Left lung (tissue), 10 donors: ENCODE measurements around the gene LRFN2. TPM values are rescaled to one million over a fixed set of nuclear protein-coding genes. Genes with fewer than 3 reads are reported as not detected.

Experiments
- ATAC-seq: fragments of 200-7000 bp; cut with Tn5 transposase; one replicate; pipeline ENCODE4 v1.9.1; 2020; ENCODE audit warnings: moderate library complexity
- DNase-seq, 4 donors: peaks; one replicate each; pipeline ENCODE4 v3.0.0-alpha.2; 2013 to 2020
- H3K27ac ChIP-seq, 2 donors: fragments of 200-600 bp; sonication (generic) in 1 of 2; one replicate each; pipeline versions ENCODE4 v1.5.0 to v1.8.0; 2020 to 2021
- H3K27me3 ChIP-seq, 2 donors: fragments of 200-600 bp; sonication (generic) in 1 of 2; one replicate each; pipeline versions ENCODE4 v1.5.0 to v1.8.0; 2020 to 2021
- H3K36me3 ChIP-seq, 2 donors: fragments of 200-600 bp; sonication (generic) in 1 of 2; one replicate each; pipeline versions ENCODE4 v1.5.0 to v1.8.0; 2020 to 2021
- H3K4me1 ChIP-seq, 2 donors: fragments of 200-600 bp; one replicate each; pipeline ENCODE4 v1.8.0; 2021
- H3K4me3 ChIP-seq, 2 donors: fragments of 200-600 bp; sonication (generic) in 1 of 2; one replicate each; pipeline versions ENCODE4 v1.5.0 to v1.8.0; 2020 to 2021; ENCODE audit warnings: mild to moderate bottlenecking in 1 of 2
- H3K9me3 ChIP-seq, 2 donors: fragments of 200-600 bp; sonication (generic) in 1 of 2; one replicate each; pipeline versions ENCODE4 v1.5.0 to v1.8.0; 2020 to 2021
- intact Hi-C, 2 donors: fragments of 100-400 bp; cut with DNase I; formaldehyde crosslinking; loops; one replicate each; pipeline versions ENCODE4 v1.11.2 to v1.14.2; 2022
- polyA plus RNA-seq, 6 donors: library from polyadenylated mRNA; unstranded; fragments of 120-200 nt; gene quantifications; one replicate each; pipeline ENCODE4 v1.2.1, GENCODE V29; 2013; ENCODE audit not compliant: insufficient read length in 6 of 6
- total RNA-seq, 2 donors: library from RNA; stranded (reverse); fragmentation: NEBNext Ultra II Directional; extraction: Animal tissue kit (Norgen Biotek cat#: 25700); gene quantifications; one replicate each; pipeline ENCODE4 v1.2.1, GENCODE V29; 2021
- TF ChIP-seq, protein P1 (sequence below), 2 donors: fragments of 200-600 bp; sonication (generic) in 1 of 2; IDR thresholded peaks; one replicate each; pipeline versions ENCODE4 v1.5.0 to v1.8.0; 2021; ENCODE audit warnings: antibody characterized with exemption in 2 of 2
- donor health status: DM: no; HTN: yes; CAD: no.
- donor health status: DM: no; HTN: no; CAD: no.

Gene LRFN2
- total and polyA plus RNA-seq, 8 donors = 0.05 to 0.18 (median 0.11) TPM; not detected in 2

DNA sequence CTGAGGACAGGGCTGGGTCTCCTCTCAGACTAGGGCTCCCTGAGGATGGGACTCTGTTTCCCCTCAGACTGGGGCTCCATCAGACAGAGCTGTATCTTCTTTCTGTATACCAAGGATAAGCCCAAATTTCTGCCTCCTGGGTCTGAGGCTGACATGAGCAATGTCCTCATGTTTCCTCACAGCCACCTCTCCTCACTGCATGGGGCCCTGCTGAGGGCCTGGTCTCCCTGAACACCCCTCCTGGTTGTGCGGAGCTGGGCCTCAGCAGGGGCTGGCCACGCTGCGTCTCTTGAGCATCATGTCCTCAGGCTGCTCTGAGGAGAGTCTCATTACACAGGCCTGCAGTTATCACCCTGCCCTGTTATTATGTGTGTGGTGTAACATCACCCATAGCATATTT lies 144.6 kb downstream of the LRFN2 start:
- Histone ChIP-seq H3K4me1 (no peaks in the 10 kb centered on the region), H3K27me3 (no peaks in the 10 kb centered on the region), H3K9me3 (no peaks in the 10 kb centered on the region), H3K4me3 (no peak overlapping the region), H3K27ac (no peak overlapping the region), H3K36me3 (no peaks in the 10 kb centered on the region)
- intact Hi-C loops = no loop called here
- ATAC-seq (no peak), DNase-seq (no peak)
- TF ChIP-seq, protein P1, sequence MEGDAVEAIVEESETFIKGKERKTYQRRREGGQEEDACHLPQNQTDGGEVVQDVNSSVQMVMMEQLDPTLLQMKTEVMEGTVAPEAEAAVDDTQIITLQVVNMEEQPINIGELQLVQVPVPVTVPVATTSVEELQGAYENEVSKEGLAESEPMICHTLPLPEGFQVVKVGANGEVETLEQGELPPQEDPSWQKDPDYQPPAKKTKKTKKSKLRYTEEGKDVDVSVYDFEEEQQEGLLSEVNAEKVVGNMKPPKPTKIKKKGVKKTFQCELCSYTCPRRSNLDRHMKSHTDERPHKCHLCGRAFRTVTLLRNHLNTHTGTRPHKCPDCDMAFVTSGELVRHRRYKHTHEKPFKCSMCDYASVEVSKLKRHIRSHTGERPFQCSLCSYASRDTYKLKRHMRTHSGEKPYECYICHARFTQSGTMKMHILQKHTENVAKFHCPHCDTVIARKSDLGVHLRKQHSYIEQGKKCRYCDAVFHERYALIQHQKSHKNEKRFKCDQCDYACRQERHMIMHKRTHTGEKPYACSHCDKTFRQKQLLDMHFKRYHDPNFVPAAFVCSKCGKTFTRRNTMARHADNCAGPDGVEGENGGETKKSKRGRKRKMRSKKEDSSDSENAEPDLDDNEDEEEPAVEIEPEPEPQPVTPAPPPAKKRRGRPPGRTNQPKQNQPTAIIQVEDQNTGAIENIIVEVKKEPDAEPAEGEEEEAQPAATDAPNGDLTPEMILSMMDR (IDR thresholded peaks at IDR 0.05) = no peak

DNA sequence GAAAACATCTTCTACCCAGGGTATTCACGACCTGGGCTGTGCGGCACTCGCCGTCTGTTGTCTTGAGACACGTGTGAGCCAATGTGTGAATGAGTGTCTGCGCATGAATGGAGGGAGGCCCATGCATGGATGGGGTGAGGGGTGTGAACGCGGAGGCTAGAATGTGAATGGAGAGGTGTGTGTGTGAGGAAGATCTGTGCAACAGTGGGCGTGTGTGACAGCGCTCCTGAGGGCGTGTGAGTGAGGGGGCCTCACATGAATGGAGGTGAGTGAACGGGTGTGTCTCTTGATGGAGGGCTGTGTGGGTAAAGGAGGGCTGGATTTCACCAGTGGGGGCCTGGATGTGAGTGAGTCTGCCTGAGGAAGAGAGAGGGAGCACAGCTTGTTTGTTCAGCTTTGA lies 146.0 kb downstream of the LRFN2 start:
- ATAC-seq (no peak), DNase-seq (no peak)
- intact Hi-C loops = no loop called here
- Histone ChIP-seq H3K36me3 (no peaks in the 10 kb centered on the region), H3K27me3 (no peaks in the 10 kb centered on the region), H3K4me3 (no peak overlapping the region), H3K9me3 (no peaks in the 10 kb centered on the region), H3K4me1 (no peaks in the 10 kb centered on the region), H3K27ac (no peak overlapping the region)
- TF ChIP-seq, protein P1 (IDR thresholded peaks at IDR 0.05) = no peak

- Histone ChIP-seq H3K27ac (no peak overlapping the region), H3K9me3 (no peaks in the 10 kb centered on the region), H3K27me3 (no peaks in the 10 kb centered on the region), H3K36me3 (no peaks in the 10 kb centered on the region), H3K4me3 (no peak overlapping the region), H3K4me1 (no peaks in the 10 kb centered on the region)
- DNase-seq (no peak), ATAC-seq (no peak)
- intact Hi-C loops = no loop called here
- TF ChIP-seq, protein P1 (IDR thresholded peaks at IDR 0.05) = no peak
These were observed 147.1 kb downstream of the LRFN2 start for GRCh38 chr6:40440053-40440452.

- Histone ChIP-seq H3K36me3 (no peaks in the 10 kb centered on the region), H3K4me1 (no peaks in the 10 kb centered on the region), H3K27ac (no peak overlapping the region), H3K4me3 (no peak overlapping the region), H3K27me3 (no peaks in the 10 kb centered on the region), H3K9me3 (no peaks in the 10 kb centered on the region)
- intact Hi-C loops = no loop called here
- DNase-seq = no peak
- no peak for ATAC-seq
- TF ChIP-seq, protein P1 (IDR thresholded peaks at IDR 0.05) = no peak
These were observed 148.0 kb downstream of the LRFN2 start for GRCh38 chr6:40439026-40439800.

DNA sequence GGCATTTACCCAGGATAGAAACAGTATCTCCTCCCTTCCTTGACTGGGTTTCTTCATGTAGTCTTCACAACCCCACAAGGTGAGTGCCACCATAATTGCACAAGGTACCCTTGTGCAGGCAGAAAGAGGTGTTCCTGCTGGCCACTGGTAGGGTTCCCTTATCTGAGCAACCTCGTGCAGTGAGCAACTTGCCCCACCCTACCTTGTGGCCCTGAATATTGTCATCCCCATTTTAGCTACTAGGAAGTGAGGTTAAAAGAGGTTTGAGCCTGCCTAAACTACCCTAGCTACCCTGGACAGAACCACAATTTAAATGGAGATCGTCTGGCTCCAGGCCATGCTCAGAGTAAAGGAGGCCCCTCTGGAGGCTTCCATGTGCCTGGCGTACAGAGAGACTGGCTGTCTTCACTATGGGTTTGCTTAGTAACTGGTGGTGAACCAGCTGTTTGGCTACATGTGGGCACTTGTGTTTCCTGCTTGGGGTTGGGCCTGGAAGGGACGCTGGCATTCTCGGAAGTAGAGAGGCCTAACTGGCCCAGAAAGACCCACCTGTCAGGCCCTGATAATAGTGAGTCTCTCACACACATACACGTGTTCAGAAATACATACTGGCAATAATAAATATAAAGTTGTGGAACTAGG lies 148.8 kb downstream of the LRFN2 start:
- intact Hi-C loops = no loop called here
- DNase-seq (no peak), ATAC-seq (no peak)
- no peaks in the 10 kb centered on the region for H3K9me3 ChIP-seq
- TF ChIP-seq, protein P1 (IDR thresholded peaks at IDR 0.05) = no peak
- no peaks in the 10 kb centered on the region for H3K27me3 ChIP-seq
- H3K4me1 ChIP-seq = no peaks in the 10 kb centered on the region
- no peak overlapping the region for H3K27ac ChIP-seq
- no peaks in the 10 kb centered on the region for H3K36me3 ChIP-seq
- no peak overlapping the region for H3K4me3 ChIP-seq
